NCI-H187 treated with DMSO at 0.1 percent for 48 hours (cell line): ENCODE data around the gene MMP15.
"Not testable (repeated sequence)": the region's sequence is repeated elsewhere in the genome, so short reads cannot be mapped to it uniquely, and the experiment has no call there.

Source experiments
- DNase-seq: peaks from one replicate; lab custom pipeline; 2025; lab: John Stamatoyannopoulos, UW

MMP15 gene

GRCh38 chr16:57996406-57997175, 29.0 kb upstream of the MMP15 start:
- no peak for DNase-seq

DNA sequence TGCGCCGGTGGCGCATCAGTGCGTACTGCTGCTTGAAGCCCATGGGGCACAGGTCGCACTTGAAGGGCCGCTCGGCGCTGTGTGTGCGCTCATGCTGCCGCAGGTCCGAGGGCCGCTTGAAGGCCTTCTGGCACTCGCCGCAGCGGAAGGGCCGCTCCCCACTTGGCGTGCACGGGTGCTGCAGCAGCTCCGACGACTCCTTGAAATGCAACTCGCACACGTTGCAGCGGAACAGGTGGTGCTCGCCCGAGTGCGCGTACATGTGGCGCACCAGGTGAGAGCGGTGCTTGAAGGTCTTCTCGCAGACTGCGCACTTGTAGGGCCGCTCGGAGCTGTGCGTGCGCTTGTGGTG, 28.4 kb upstream of the MMP15 start:
- no peak for DNase-seq

- no peak for DNase-seq
Observed at GRCh38 chr16:57997528-57998265, 27.9 kb upstream of the MMP15 start.

- DNase-seq, result no peak
Observed at GRCh38 chr16:57998486-57998885, 27.1 kb upstream of the MMP15 start.

DNA sequence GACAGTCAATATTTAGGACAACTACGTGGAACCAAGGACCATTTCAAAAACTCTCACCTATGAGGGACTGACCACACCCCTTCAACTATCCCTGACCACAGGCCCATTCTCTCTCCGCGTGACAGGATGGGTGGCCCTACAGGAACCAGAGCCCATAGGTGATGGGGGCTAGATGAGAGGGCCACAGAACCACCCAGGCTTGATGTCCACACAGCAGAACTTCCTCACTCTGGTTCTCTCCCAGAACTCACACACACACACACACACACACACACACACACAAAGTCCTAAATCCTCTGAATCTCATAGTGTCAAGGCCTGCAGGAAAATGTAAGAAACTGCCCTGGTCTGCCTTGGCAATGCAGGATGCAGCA, 26.6 kb upstream of the MMP15 start:
- DNase-seq, result no peak

DNA sequence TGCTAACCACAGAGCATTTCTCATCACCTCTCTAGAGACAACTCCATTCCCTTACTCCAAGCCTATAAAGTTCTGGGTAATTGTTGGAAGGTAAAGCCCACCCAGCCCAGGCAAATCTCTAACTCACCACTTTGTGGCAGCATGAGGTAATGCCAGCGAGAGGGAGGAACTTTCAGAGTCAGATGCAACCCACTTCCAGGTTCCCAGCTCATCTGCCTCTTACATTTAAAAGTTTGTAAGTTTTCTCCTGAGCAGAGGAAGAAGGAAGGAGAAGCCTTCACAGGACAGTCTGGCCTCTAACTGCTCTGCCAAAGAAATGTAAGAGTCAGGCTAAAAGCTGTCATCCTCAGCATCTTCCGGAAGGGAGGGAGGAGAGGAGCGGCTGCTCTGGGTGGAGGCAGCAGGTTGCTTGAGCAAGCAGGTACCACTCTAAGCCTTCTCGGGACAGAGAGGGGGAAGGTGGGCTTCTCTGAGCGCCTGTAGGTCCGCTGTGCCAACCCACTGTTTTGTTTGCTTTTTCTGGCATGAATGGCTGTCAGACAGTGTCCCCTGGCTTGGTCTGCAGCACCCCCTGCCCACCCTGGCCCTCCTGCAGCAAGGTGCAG, 26.1 kb upstream of the MMP15 start:
- DNase-seq, result no peak

DNA sequence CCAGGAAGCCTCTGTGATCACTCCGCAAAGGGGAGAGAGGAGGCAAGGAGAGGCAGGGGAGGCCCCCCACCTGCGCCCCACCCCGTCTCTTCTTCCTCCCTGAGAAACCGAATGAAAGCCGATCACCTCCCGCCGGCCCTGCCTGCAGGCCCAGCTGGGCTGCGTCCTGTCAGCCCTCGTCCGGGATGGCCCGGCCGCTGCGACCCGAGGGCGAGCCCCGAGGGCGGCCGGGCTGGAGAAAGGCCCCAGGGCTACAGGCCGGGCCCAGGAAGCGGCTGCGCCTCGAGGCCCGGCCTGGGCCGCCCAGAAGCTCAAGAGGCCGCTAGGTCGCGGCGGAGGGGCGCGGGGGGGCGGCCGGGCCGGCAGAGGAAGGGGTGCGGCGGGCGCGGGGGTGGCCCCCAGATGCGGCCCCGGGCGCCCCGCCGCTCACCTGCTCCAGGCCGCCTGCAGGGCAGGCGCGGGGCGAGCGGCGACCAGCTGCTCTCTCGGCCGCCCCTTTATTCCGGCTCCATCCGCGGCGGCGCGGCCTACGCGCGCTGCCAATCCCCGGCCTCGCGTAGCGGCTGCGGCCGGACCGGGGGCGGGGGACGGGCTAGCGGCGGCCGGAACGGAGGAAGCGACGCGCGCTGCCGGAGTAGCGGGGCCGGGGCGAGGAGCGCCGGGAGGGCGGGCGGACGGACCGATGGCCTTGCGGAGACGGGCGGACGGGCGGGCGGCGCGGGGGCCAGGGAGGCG, 25.4 kb upstream of the MMP15 start, which contains the start of gene ZNF319:
Gene ZNF319 (minus strand): TSS at position 702 of the 735 bp plus-strand sequence. CDS start 2,407 bp downstream, outside the sequence.
- DNase-seq, result no peak

- peak; percentile 39 for DNase-seq
Observed at GRCh38 chr16:58000706-58001676, 24.6 kb upstream of the MMP15 start, which contains the start of gene USB1. TSS of gene USB1 (plus strand) at chr16:58001407. CDS start at chr16:58001484, 77 bp downstream.

DNA sequence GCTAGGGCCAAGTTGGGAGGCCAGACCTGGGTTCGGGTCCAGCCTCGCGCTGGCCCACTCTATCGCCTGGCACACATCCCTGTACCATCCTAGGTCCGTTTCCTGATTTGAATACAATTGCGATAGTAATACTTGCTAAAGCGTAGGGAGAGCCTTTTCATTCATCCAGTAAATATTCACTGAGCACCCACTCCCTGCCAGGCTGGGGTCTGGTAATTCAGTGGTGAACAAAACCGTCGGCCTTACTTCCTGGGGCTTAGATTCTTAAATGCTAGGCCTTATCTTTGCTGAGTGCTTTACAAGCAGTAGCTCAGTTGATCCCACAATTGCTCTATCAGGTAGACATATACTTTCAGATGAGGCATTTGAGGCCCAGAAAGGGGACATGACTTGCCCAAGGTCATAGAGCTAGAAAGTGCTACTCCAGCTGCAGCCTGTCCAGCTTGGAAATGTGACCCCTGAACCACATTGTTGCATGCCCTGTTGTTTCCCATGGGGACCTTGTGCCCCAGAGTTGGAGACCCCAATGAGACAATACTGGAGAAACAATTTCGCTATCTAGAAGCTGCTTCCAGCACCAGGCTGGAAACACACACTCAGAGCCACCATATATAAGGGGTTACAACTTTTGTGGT, 23.7 kb upstream of the MMP15 start:
- no peak for DNase-seq

DNA sequence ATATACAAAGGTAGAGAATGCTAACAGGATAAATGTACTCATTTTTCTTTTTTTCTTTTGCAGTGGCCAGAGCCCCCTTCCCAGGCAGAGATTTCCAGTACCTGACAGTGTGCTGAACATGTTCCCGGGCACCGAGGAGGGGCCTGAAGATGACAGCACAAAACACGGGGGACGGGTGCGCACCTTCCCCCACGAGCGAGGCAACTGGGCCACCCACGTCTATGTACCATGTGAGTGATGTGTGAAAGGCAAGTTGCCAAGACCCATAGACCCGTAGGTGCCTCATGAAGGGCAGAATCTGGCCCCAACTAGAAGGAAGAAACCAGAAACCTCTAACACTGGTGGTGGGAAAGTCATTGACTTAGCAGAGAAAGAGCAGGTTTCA, 23.1 kb upstream of the MMP15 start:
- DNase-seq, result no peak

DNA sequence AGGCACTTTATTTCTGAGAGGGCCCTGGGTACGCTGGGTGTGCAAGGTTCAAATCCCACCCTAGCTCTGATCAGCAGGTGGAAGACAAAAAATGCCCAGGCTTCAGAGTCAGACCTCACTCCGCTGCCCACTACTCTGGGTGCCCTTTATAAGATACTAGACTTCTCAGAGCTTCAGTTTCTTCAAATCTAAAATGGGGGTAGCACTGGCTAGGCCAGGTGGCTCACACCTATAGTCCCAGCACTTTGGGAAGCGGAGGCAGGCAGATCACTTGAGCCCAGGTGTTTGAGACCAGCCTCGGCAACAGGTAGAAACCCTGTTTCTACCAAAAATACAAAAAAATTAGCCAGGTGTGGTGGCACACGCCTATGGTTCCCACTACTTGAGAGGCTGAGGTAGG, 22.6 kb upstream of the MMP15 start:
- no peak for DNase-seq

DNA sequence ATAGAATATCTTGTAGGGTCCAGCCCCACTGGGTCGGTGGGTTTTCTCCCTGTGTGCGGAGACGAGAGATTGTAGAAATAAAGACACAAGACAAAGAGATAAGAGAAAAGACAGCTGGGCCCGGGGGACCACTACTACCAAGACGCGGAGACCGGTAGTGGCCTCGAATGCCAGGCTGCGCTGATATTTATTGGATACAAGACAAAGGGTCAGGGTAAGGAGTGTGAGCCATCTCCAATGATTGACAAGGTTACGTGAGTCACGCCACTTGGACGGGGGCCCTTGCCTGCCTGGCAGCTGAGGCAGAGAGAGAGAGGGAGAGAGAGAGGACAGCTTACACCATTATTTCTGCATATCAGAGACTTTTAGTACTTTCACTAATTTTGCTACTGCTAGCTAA, 20.8 kb upstream of the MMP15 start:
- not testable (repeated sequence) for DNase-seq

DNA sequence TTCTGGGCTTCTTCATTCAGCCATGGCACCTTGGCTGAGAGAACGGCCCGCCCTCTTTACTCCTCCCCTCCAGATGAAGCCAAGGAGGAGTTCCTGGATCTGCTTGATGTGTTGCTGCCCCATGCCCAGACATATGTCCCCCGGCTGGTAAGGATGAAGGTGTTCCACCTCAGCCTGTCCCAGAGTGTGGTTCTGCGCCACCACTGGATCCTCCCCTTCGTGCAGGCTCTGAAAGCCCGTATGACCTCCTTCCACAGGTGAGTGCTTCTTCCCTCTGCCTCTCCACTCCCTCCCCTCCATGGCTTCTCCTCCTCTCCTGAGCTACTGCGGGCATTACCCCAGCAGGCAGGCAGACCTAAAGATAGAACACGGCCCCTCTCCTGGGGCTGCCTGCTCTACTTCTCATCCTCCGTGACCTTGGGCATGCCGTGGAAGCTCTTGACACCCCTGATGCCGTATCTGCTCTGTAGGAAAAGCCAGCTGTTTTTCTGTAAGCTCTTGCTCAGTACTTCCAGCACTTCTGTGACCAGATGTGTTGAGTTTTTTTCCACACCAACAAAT, 15.6 kb upstream of the MMP15 start:
- DNase-seq, result no peak

GRCh38 chr16:58010886-58011285, 14.7 kb upstream of the MMP15 start:
- no peak for DNase-seq

DNA sequence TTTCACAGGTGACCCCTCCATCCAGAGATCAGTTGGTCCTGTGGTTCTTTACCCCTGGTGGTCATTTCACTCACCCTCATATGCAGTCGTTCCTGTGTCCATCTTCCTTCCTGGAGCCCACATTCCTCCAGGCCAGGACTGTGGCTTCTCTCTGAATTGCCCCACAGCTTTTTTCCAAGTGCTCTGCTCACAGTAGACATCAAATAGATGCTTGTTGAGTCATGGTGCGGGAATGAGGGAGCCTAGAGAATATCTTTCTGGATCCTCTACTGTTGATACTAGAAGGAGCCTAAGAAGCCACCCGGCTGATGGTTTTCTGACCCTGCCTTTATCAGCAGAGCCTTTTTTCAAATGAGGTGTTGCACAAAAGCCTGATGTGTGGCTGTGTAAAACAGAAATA, 13.9 kb upstream of the MMP15 start:
- no peak for DNase-seq

DNA sequence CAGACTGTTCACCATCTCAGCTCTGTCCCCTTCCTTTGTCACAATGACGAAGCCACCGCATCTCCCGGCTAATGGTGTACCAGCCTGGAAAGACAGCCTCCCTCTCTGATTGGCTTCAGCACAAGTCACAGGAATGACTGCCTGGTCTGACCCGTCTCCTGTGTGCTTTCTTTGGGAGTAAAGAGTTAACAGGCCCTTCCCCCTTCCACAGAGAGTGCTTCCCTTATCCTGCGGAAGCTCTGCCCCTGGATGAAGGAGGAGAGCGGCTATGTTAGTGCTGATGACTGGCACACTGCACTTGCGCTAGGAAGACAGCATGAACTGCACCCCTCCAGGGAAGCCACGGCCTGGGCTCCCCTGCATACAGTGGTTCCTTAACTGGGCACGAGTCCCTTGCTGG, 13.1 kb upstream of the MMP15 start:
- DNase-seq, result no peak

DNA sequence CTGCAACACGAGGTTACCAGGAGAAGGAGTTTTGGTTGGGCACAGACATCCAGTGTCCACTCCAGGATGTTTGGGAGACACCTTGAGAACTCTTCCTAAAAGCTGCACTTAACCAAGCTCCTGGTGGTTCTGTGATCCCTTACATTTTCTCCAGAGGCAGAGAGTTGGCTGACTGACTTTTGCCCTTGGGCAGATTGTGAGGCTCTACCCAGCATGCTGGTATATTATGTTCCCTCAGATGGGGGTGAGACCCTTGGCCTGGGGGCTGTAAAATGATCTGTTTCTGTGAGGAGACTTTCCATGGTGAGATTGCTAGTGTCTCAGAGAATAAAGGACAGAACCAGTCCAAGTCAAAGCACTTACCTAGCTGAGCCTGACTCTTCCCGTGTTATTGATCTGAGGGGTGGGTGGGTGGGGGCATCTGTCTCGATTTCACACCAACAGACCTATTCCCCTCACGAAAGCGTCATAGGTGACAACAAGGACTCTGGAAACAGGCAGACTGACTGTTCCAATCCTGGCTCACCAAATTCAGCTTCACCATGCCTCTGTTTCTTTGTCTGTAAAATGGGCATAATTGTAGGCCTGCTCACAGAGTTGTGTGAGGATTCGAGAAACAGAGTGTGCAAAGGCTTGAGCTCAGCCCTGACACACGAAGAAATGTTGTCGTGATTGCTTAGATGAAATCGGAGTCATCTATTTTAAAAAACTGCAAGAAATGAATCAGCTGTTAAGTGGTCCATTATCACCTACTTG, 12.2 kb upstream of the MMP15 start:
- DNase-seq, result no peak

GRCh38 chr16:58016840-58017446, 8.6 kb upstream of the MMP15 start:
- DNase-seq, result no peak

GRCh38 chr16:58018803-58019202, 6.8 kb upstream of the MMP15 start:
- DNase-seq, result no peak
